ENCODE results near the gene SAPCD2. TPM values are rescaled to one million over a fixed set of nuclear protein-coding genes. Genes with fewer than 3 reads are reported as not detected.

The SAPCD2 gene
- polyA plus RNA-seq, 3 donors = 0.03 to 3.1 (median 1.7) TPM

GRCh38 chr9:137083394-137084004, 13.1 kb upstream of the SAPCD2 start:
- Mint-ChIP-seq H3K27me3 (ENCODE audit: low read depth in 3 of 3) (peaks cover 0 to 1% (median 0%) of the 10 kb centered on the region in 3 donors), H3K4me3 (no peak overlapping the region), H3K9me3 (peaks cover 0 to 9% (median 0%) of the 10 kb centered on the region in 7 donors), H3K36me3 (peaks cover 25 to 53% of the 10 kb centered on the region in 2 donors), H3K4me1 (peaks cover 31% of the 10 kb centered on the region), H3K27ac (peak overlapping the region in 3 of 7 donors; percentile 9 to 76 (median 75))
- intact Hi-C loops (cut with micrococcal nuclease) = no loop called here
- Histone ChIP-seq H3K9ac (ENCODE audit: insufficient read depth, low read length, poor library complexity, severe bottlenecking) (no peak overlapping the region), H3K27me3 (ENCODE audit: control insufficient read depth in 2 of 2, insufficient read depth in 2 of 2, low read length in 2 of 2) (no peaks in the 10 kb centered on the region), H3K4me1 (ENCODE audit: control insufficient read depth in 1 of 2, insufficient read depth in 2 of 2, low read length in 2 of 2) (peaks cover 25 to 30% of the 10 kb centered on the region in 2 donors), H3K27ac (ENCODE audit: low read depth in 1 of 2, low read length in 2 of 2) (no peak overlapping the region), H3K4me2 (replicated peaks; ENCODE audit: extremely low read depth, low read length, poor library complexity, severe bottlenecking) (no peak overlapping the region), H4K20me1 (ENCODE audit: insufficient read depth, low read length) (peaks cover 15% of the 10 kb centered on the region), H3K4me3 (replicated peaks in 1 of 3; ENCODE audit: low read depth in 2 of 3, low read length in 3 of 3) (no peak overlapping the region), H3K79me2 (ENCODE audit: insufficient read depth, low read length) (peaks cover 4% of the 10 kb centered on the region), H3K36me3 (replicated peaks in 1 of 2; ENCODE audit: control insufficient read depth in 1 of 2, insufficient read depth in 2 of 2, low read length in 2 of 2) (peaks cover 36 to 40% of the 10 kb centered on the region in 2 donors), H2AFZ (ENCODE audit: insufficient read depth, low read depth, low read length, poor library complexity, severe bottlenecking) (no peak overlapping the region), H3K9me3 (replicated peaks in 1 of 2; ENCODE audit: control insufficient read depth in 1 of 2, insufficient read depth in 1 of 2, low read length in 2 of 2) (no peaks in the 10 kb centered on the region)
- TF ChIP-seq CTCF (IDR thresholded peaks at IDR 0.05) = no peak
- 89% methylated on average over 6 of the region's 12 CpGs for WGBS (ENCODE audit: insufficient coverage)
- DNase-seq = peak in 1 of 3 donors; percentile 44

GRCh38 chr9:137082925-137083290, 12.6 kb upstream of the SAPCD2 start:
- intact Hi-C loops (cut with micrococcal nuclease) = no loop called here
- no peak overlapping the region for H3K4me3 Mint-ChIP-seq
- no peak overlapping the region for H2AFZ ChIP-seq (ENCODE audit: insufficient read depth, low read depth, low read length, poor library complexity, severe bottlenecking)
- H3K4me3 ChIP-seq (replicated peaks in 1 of 3; ENCODE audit: low read depth in 2 of 3, low read length in 3 of 3) = no peak overlapping the region
- H3K9me3 Mint-ChIP-seq = peaks cover 0 to 9% (median 0%) of the 10 kb centered on the region in 7 donors
- peaks cover 20% of the 10 kb centered on the region for H4K20me1 ChIP-seq (ENCODE audit: insufficient read depth, low read length)
- TF ChIP-seq CTCF (IDR thresholded peaks at IDR 0.05) = no peak
- H3K79me2 ChIP-seq (ENCODE audit: insufficient read depth, low read length) = peaks cover 2% of the 10 kb centered on the region
- H3K4me2 ChIP-seq (replicated peaks; ENCODE audit: extremely low read depth, low read length, poor library complexity, severe bottlenecking) = no peak overlapping the region
- H3K4me1 ChIP-seq (ENCODE audit: control insufficient read depth in 1 of 2, insufficient read depth in 2 of 2, low read length in 2 of 2) = peaks cover 28 to 34% of the 10 kb centered on the region in 2 donors
- peak overlapping the region in 1 of 7 donors; percentile 69 for H3K27ac Mint-ChIP-seq
- no peak for DNase-seq
- peaks cover 31% of the 10 kb centered on the region for H3K4me1 Mint-ChIP-seq
- no peaks in the 10 kb centered on the region for H3K9me3 ChIP-seq (replicated peaks in 1 of 2; ENCODE audit: control insufficient read depth in 1 of 2, insufficient read depth in 1 of 2, low read length in 2 of 2)
- H3K27ac ChIP-seq (ENCODE audit: low read depth in 1 of 2, low read length in 2 of 2) = no peak overlapping the region
- H3K27me3 ChIP-seq (ENCODE audit: control insufficient read depth in 2 of 2, insufficient read depth in 2 of 2, low read length in 2 of 2) = no peaks in the 10 kb centered on the region
- H3K36me3 Mint-ChIP-seq = peaks cover 25 to 53% of the 10 kb centered on the region in 2 donors
- H3K36me3 ChIP-seq (replicated peaks in 1 of 2; ENCODE audit: control insufficient read depth in 1 of 2, insufficient read depth in 2 of 2, low read length in 2 of 2) = peaks cover 36 to 40% of the 10 kb centered on the region in 2 donors
- no peak overlapping the region for H3K9ac ChIP-seq (ENCODE audit: insufficient read depth, low read length, poor library complexity, severe bottlenecking)
- 100% methylated on average over 4 of the region's 8 CpGs for WGBS (ENCODE audit: insufficient coverage)
- peaks cover 0 to 1% (median 0%) of the 10 kb centered on the region in 3 donors for H3K27me3 Mint-ChIP-seq (ENCODE audit: low read depth in 3 of 3)

Measured in CD14-positive monocyte (primary cell).